ENCODE data around the gene ODAM.

DNA sequence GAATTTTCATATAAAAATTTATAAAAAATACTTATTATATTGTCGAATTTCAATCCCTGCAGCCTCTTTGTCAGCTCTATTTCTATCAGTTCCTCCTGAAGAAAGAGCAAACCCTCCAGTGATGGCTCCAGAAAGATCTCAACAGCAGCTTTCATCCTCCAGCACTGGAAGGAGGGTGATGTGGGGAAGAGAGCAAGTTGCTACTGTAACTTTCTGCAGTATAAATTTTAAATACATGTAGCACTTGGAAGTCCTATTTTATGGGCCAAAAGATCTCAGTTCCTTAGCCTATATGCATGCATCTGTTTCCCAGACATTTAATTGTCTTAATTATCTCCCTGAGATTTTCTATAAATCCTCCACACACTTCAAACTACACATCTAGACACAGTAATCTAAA is 13.7 kb upstream of the ODAM start:
- TF ChIP-seq EZH2 (IDR thresholded peaks at IDR 0.05; ENCODE audit: insufficient read depth, low read length) (no peak), CTCF (IDR thresholded peaks at IDR 0.05; ENCODE audit: insufficient read depth, low read depth, low read length) (no peak)
